Activated naive CD8-positive, alpha-beta T cell treated with anti-CD3 and anti-CD28 coated beads for 36 hours (primary cell): ENCODE data around the gene CCDC186. TPM values are rescaled to one million over a fixed set of nuclear protein-coding genes. Genes with fewer than 3 reads are reported as not detected.

Source experiments
- DNase-seq: peaks from one replicate; pipeline ENCODE4 v3.0.0; 2021
- H3K27ac Mint-ChIP-seq: one replicate; pipeline ENCODE4 v1.8.0; 2022; ENCODE audit warnings: mild to moderate bottlenecking, moderate library complexity, mixed read lengths
- H3K27me3 Mint-ChIP-seq: one replicate; pipeline ENCODE4 v1.8.0; 2022; ENCODE audit warnings: mild to moderate bottlenecking, mixed read lengths
- H3K36me3 Mint-ChIP-seq: one replicate; pipeline ENCODE4 v1.8.0; 2021; ENCODE audit warnings: mild to moderate bottlenecking, mixed read lengths
- H3K4me1 Mint-ChIP-seq: one replicate; pipeline ENCODE4 v1.8.0; 2021; ENCODE audit warnings: mixed read lengths
- H3K4me3 Mint-ChIP-seq: one replicate; pipeline ENCODE4 v1.8.0; 2022; ENCODE audit warnings: mild to moderate bottlenecking, moderate library complexity, mixed read lengths
- H3K9me3 Mint-ChIP-seq: one replicate; pipeline ENCODE4 v1.8.0; 2022; ENCODE audit warnings: mixed read lengths
- total RNA-seq, 2 experiments: library from RNA; stranded (reverse); gene quantifications; one replicate each; pipeline ENCODE4 v1.2.3, GENCODE V29; 2021

The CCDC186 gene
- total RNA-seq, 2 experiments from 2014 or later = 8.3 to 10.3 TPM

- Mint-ChIP-seq H3K27ac (no peak overlapping the region), H3K4me3 (no peak overlapping the region), H3K9me3 (no peaks in the 10 kb centered on the region), H3K36me3 (no peaks in the 10 kb centered on the region), H3K27me3 (no peaks in the 10 kb centered on the region), H3K4me1 (peaks cover 14% of the 10 kb centered on the region)
- DNase-seq = no peak
Observed at GRCh38 chr10:114075093-114075492, 98.9 kb downstream of the CCDC186 start.

- no peak overlapping the region for H3K27ac Mint-ChIP-seq
- DNase-seq = no peak
- H3K9me3 Mint-ChIP-seq = no peaks in the 10 kb centered on the region
Observed at GRCh38 chr10:114073395-114074186, 100.4 kb downstream of the CCDC186 start.

GRCh38 chr10:114071178-114071577, 102.8 kb downstream of the CCDC186 start:
- H3K4me1 Mint-ChIP-seq = peaks cover 25% of the 10 kb centered on the region
- no peak for DNase-seq
- no peak overlapping the region for H3K4me3 Mint-ChIP-seq
- no peaks in the 10 kb centered on the region for H3K36me3 Mint-ChIP-seq
- H3K9me3 Mint-ChIP-seq = no peaks in the 10 kb centered on the region
- H3K27me3 Mint-ChIP-seq = no peaks in the 10 kb centered on the region
- no peak overlapping the region for H3K27ac Mint-ChIP-seq

More at GRCh38 chr10:114073395-114074186, 100.4 kb downstream of the CCDC186 start:
- peaks cover 16% of the 10 kb centered on the region for H3K4me1 Mint-ChIP-seq
- H3K27me3 Mint-ChIP-seq = no peaks in the 10 kb centered on the region
- no peaks in the 10 kb centered on the region for H3K36me3 Mint-ChIP-seq
- H3K4me3 Mint-ChIP-seq = no peak overlapping the region

Other genes starting within 250 kb of the CCDC186 start
- under 1 TPM in 1 of 2 experiments, not detected in 1; 0.14 TPM for gene ADRB1, start 130.3 kb downstream of the CCDC186 start, total RNA-seq
- gene TDRD1, start 5.2 kb upstream of the CCDC186 start, total RNA-seq = under 1 TPM; 0.21 to 0.24 TPM
- not detected for gene VWA2, start 65.1 kb upstream of the CCDC186 start, total RNA-seq
- gene AFAP1L2, start 230.3 kb upstream of the CCDC186 start, total RNA-seq = 1 to 10 TPM; 3.2 to 4.6 TPM